Ovary (tissue), 9 donors: ENCODE measurements around the gene PRR29. TPM values are rescaled to one million over a fixed set of nuclear protein-coding genes. Genes with fewer than 3 reads are reported as not detected.

Experiments
- DNase-seq, 5 donors: peaks; one replicate each; pipeline ENCODE4 v3.0.0-alpha.2; 2019 to 2020
- H3K27ac ChIP-seq, 2 donors: fragments of 200-600 bp; one replicate each; pipeline versions ENCODE4 v1.5.1 to v1.8.0; 2019 to 2022
- H3K27me3 ChIP-seq: fragments of 200-600 bp; one replicate; pipeline ENCODE4 v1.8.0; 2022
- H3K36me3 ChIP-seq: fragments of 200-600 bp; sonication (generic); one replicate; pipeline ENCODE4 v1.5.1; 2019
- H3K4me1 ChIP-seq: one replicate; pipeline ENCODE4 v1.8.1; 2013; ENCODE audit warnings: mild to moderate bottlenecking, moderate library complexity; ENCODE audit not compliant: insufficient read depth
- H3K4me3 ChIP-seq: fragments of 200-600 bp; sonication (generic); one replicate; pipeline ENCODE4 v1.5.1; 2017
- H3K9me3 ChIP-seq, 2 donors: fragments of 200-600 bp in 1 of 2; sonication (generic) in 1 of 2; one replicate each; pipeline versions ENCODE4 v1.5.1 to v1.8.1; 2013 to 2019; ENCODE audit warnings: mild to moderate bottlenecking in 1 of 2, moderate library complexity in 1 of 2
- EP300 ChIP-seq: sonication (generic); formaldehyde crosslinking; IDR thresholded peaks from one replicate; pipeline ENCODE4 v1.6.1; 2017; ENCODE audit warnings: antibody characterized with exemption
- POLR2A ChIP-seq: fragments of 450-650 bp; IDR thresholded peaks from one replicate; pipeline ENCODE4 v1.6.1; 2017; ENCODE audit warnings: antibody characterized with exemption, mild to moderate bottlenecking, moderate library complexity
- WGBS, 3 donors: extraction: QIAGEN DNeasy Blood & Tissue Kit in 1 of 3; methylation state at CpG; one replicate each; pipeline versions ENCODE4 v1.1.5 to v1.1.7; 2013 to 2017; 5-methylcytosine and 5-hydroxymethylcytosine counted together
- intact Hi-C, 4 donors: fragments of 100-400 bp; cut with DNase I; formaldehyde crosslinking; loops; one replicate each; pipeline versions ENCODE4 v1.11.0 to v1.15.1; 2022 to 2023
- polyA plus RNA-seq, 2 donors: library from polyadenylated mRNA; stranded (reverse); fragments of 200-250 nt in 1 of 2; fragments of 350-450 nt in 1 of 2; fragmentation: Illumina TruSeq in 1 of 2; extraction: RNeasy Lipid Tissue Mini Kit (QIAGEN cat#74804) in 1 of 2; gene quantifications; one replicate each; pipeline ENCODE4 v1.2.3, GENCODE V29; 2013 to 2014
- total RNA-seq, 7 donors: library from RNA; depleted of rRNA in 2 of 7; stranded (reverse); fragments of >200 nt in 2 of 7; fragmentation: NEBNext Ultra II Directional in 3 of 7; extraction: Animal tissue kit (Norgen Biotek cat#: 25700) in 3 of 7; gene quantifications; one replicate each; pipeline versions ENCODE4 v1.1.0 to v1.2.4, GENCODE V29; 2016 to 2023
- TF ChIP-seq, protein P1 (sequence below), 3 donors: fragments of 450-650 bp in 2 of 3; fragments of 200-600 bp in 1 of 3; IDR thresholded peaks; one replicate each; pipeline versions ENCODE4 v1.5.1 to v1.8.0; 2016 to 2022; ENCODE audit warnings: antibody characterized with exemption in 3 of 3, mild to moderate bottlenecking in 1 of 3
- donor health status: DM: no; HTN: no; CAD: no; lungs with moderate emphysema.
- donor health status: DM: no; HTN: no; CAD: no.
- donor health status: Bipolar disorder and iron deficiency.
- donor health status: DM: yes; HTN: yes; CAD: no.
- donor health status: DM: no; HTN: no; CAD: no.
- donor health status: DM: yes; HTN: yes; CAD: no.

Gene PRR29
- total and polyA plus RNA-seq, 9 donors: 0.05 to 58.5 (median 1.8) TPM; not detected in 1

GRCh38 chr17:64051153-64051552 lies 53.0 kb downstream of the PRR29 start:
- intact Hi-C loops: no loop called here
- WGBS, 3 donors: 67 to 80% (median 79%) methylated on average over 1 of the region's 1 CpG
- no peaks in the 10 kb centered on the region for H3K4me1 ChIP-seq
- no peaks in the 10 kb centered on the region for H3K36me3 ChIP-seq
- no peaks in the 10 kb centered on the region for H3K9me3 ChIP-seq
- H3K27me3 ChIP-seq: no peaks in the 10 kb centered on the region
- DNase-seq: no peak
- H3K27ac ChIP-seq: no peak overlapping the region
- H3K4me3 ChIP-seq: no peak overlapping the region
- TF ChIP-seq EP300 (no peak), POLR2A (no peak)
- TF ChIP-seq, protein P1, sequence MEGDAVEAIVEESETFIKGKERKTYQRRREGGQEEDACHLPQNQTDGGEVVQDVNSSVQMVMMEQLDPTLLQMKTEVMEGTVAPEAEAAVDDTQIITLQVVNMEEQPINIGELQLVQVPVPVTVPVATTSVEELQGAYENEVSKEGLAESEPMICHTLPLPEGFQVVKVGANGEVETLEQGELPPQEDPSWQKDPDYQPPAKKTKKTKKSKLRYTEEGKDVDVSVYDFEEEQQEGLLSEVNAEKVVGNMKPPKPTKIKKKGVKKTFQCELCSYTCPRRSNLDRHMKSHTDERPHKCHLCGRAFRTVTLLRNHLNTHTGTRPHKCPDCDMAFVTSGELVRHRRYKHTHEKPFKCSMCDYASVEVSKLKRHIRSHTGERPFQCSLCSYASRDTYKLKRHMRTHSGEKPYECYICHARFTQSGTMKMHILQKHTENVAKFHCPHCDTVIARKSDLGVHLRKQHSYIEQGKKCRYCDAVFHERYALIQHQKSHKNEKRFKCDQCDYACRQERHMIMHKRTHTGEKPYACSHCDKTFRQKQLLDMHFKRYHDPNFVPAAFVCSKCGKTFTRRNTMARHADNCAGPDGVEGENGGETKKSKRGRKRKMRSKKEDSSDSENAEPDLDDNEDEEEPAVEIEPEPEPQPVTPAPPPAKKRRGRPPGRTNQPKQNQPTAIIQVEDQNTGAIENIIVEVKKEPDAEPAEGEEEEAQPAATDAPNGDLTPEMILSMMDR (IDR thresholded peaks at IDR 0.05): no peak

- intact Hi-C loops: no loop called here
- Histone ChIP-seq H3K27ac (no peak overlapping the region), H3K4me1 (no peaks in the 10 kb centered on the region), H3K4me3 (no peak overlapping the region), H3K9me3 (no peaks in the 10 kb centered on the region), H3K27me3 (no peaks in the 10 kb centered on the region), H3K36me3 (no peaks in the 10 kb centered on the region)
- 93 to 96% (median 94%) methylated on average over 10 of the region's 10 CpGs for WGBS, 3 donors
- TF ChIP-seq POLR2A: no peak
- TF ChIP-seq, protein P1 (IDR thresholded peaks at IDR 0.05): no peak
- no peak for TF ChIP-seq EP300
- no peak for DNase-seq
These were observed 55.0 kb downstream of the PRR29 start for GRCh38 chr17:64053101-64053500.

Other genes with a start within 250 kb of the PRR29 start
- 10 to 100 TPM; 31.1 to 72.0 (median 63.2) TPM for gene CCDC47, start 224.8 kb upstream of the PRR29 start, total RNA-seq
- gene CCDC47, start 224.8 kb upstream of the PRR29 start, polyA plus RNA-seq: 10 to 100 TPM; 32.6 to 83.6 TPM
- gene DDX42, start 224.2 kb upstream of the PRR29 start, total RNA-seq: 100 to 1,000 TPM in 4 of 7 donors, 10 to 100 TPM in 3; 72.5 to 137 (median 104) TPM
- gene DDX42, start 224.2 kb upstream of the PRR29 start, polyA plus RNA-seq: 100 to 1,000 TPM in 1 of 2 donors, 10 to 100 TPM in 1; 74.4 to 138 TPM
- gene PSMC5, start 170.9 kb upstream of the PRR29 start, total RNA-seq: 100 to 1,000 TPM in 2 of 7 donors, 10 to 100 TPM in 5; 36.4 to 111 (median 83.8) TPM
- gene PSMC5, start 170.9 kb upstream of the PRR29 start, polyA plus RNA-seq: 100 to 1,000 TPM in 1 of 2 donors, 10 to 100 TPM in 1; 96.2 to 155 TPM
- 10 to 100 TPM; 26.1 to 46.5 (median 34.7) TPM for gene FTSJ3, start 170.7 kb upstream of the PRR29 start, total RNA-seq
- 10 to 100 TPM; 21.3 to 47.0 TPM for gene FTSJ3, start 170.7 kb upstream of the PRR29 start, polyA plus RNA-seq
- 100 to 1,000 TPM in 1 of 7 donors, 10 to 100 TPM in 6; 46.2 to 117 (median 72.9) TPM for gene SMARCD2, start 155.7 kb upstream of the PRR29 start, total RNA-seq
- gene SMARCD2, start 155.7 kb upstream of the PRR29 start, polyA plus RNA-seq: 10 to 100 TPM; 47.9 to 52.7 TPM
- gene CSH2, start 124.7 kb upstream of the PRR29 start, total RNA-seq: not detected
- gene CSH2, start 124.7 kb upstream of the PRR29 start, polyA plus RNA-seq: not detected
- not detected for gene GH2, start 116.4 kb upstream of the PRR29 start, total RNA-seq
- not detected for gene GH2, start 116.4 kb upstream of the PRR29 start, polyA plus RNA-seq
- gene CSH1, start 101.8 kb upstream of the PRR29 start, total RNA-seq: not detected
- not detected for gene CSH1, start 101.8 kb upstream of the PRR29 start, polyA plus RNA-seq
- not detected for gene CSHL1, start 87.1 kb upstream of the PRR29 start, total RNA-seq
- gene CSHL1, start 87.1 kb upstream of the PRR29 start, polyA plus RNA-seq: not detected
- gene GH1, start 79.5 kb upstream of the PRR29 start, total RNA-seq: not detected
- gene GH1, start 79.5 kb upstream of the PRR29 start, polyA plus RNA-seq: not detected
- 1 to 10 TPM in 3 of 7 donors, under 1 TPM in 4; 0.48 to 2.0 (median 0.92) TPM for gene CD79B, start 66.0 kb upstream of the PRR29 start, total RNA-seq
- gene CD79B, start 66.0 kb upstream of the PRR29 start, polyA plus RNA-seq: 1 to 10 TPM in 1 of 2 donors, under 1 TPM in 1; 0.77 to 2.0 TPM
- 1 to 10 TPM in 1 of 7 donors, under 1 TPM in 5, not detected in 1; 0.27 to 2.5 (median 0.60) TPM for gene SCN4A, start 25.4 kb upstream of the PRR29 start, total RNA-seq
- under 1 TPM; 0.67 to 0.75 TPM for gene SCN4A, start 25.4 kb upstream of the PRR29 start, polyA plus RNA-seq
- gene ICAM2, start 22.3 kb downstream of the PRR29 start, total RNA-seq: 10 to 100 TPM in 5 of 7 donors, 1 to 10 TPM in 2; 6.8 to 29.0 (median 17.4) TPM
- gene ICAM2, start 22.3 kb downstream of the PRR29 start, polyA plus RNA-seq: 10 to 100 TPM; 25.1 to 34.2 TPM
- 10 to 100 TPM; 19.6 to 73.4 (median 34.8) TPM for gene ERN1, start 131.8 kb downstream of the PRR29 start, total RNA-seq
- gene ERN1, start 131.8 kb downstream of the PRR29 start, polyA plus RNA-seq: 10 to 100 TPM in 1 of 2 donors, 1 to 10 TPM in 1; 8.1 to 12.9 TPM